ENCODE results near the gene LRRC71. TPM values are rescaled to one million over a fixed set of nuclear protein-coding genes. Genes with fewer than 3 reads are reported as not detected.

Gene LRRC71
- total and polyA plus RNA-seq, 2 experiments from 2014 or later, result 0.32 TPM; not detected in 1

GRCh38 chr1:156892190-156893047 lies 28.0 kb upstream of the LRRC71 start:
- in situ Hi-C loops (cut with MboI), result no loop called here
- Histone ChIP-seq H2AFZ (peak overlapping the region; percentile 71), H3K27me3 (replicated peaks; ENCODE audit: insufficient read depth) (no peaks in the 10 kb centered on the region), H3K9ac (0 out of 2 replicates have a peak overlapping the region, but pooled peaks have one; percentile 32), H3K9me2 (ENCODE audit: insufficient read depth) (no peaks in the 10 kb centered on the region), H3K79me2 (ENCODE audit: insufficient read depth) (no peaks in the 10 kb centered on the region), H3K4me3 (peak overlapping the region; percentile 59), H3K27ac (no peak overlapping the region), H3K4me2 (ENCODE audit: unreplicated experiment) (peak overlapping the region; percentile 86), H3F3A (ENCODE audit: insufficient read depth) (peaks cover 25% of the 10 kb centered on the region), H3K9me3 (ENCODE audit: low read depth) (no peaks in the 10 kb centered on the region), H4K20me1 (ENCODE audit: insufficient read depth) (no peaks in the 10 kb centered on the region), H3K36me3 (ENCODE audit: low read depth) (no peaks in the 10 kb centered on the region), H3K4me1 (ENCODE audit: insufficient read depth) (peaks cover 23% of the 10 kb centered on the region)
- DNase-seq, result peak; percentile 94
- 9% methylated on average over 37 to 48 of the region's 48 CpGs for WGBS, 2 experiments (ENCODE audit: low coverage in 1 of 2, low lambda C conversion rate in 2 of 2, missing lambda C conversion rate in 2 of 2)
- no peak for TF ChIP-seq EZH2phosphoT487 (IDR thresholded peaks at IDR 0.05; ENCODE audit: insufficient read depth, low read depth)
- TF ChIP-seq EZH2 (IDR thresholded peaks at IDR 0.05; ENCODE audit: insufficient read depth, poor library complexity, severe bottlenecking), result no peak

- Histone ChIP-seq H3K4me1 (ENCODE audit: insufficient read depth) (peaks cover 31% of the 10 kb centered on the region), H3K4me3 (peak within 1 kb of the TSS; percentile 59), H3K27me3 (replicated peaks; ENCODE audit: insufficient read depth) (no peaks in the 10 kb centered on the region), H2AFZ (peak within 1 kb of the TSS; percentile 71), H3K4me2 (ENCODE audit: unreplicated experiment) (peak within 1 kb of the TSS; percentile 86), H3K36me3 (ENCODE audit: low read depth) (no peaks in the 10 kb centered on the region), H3K9me2 (ENCODE audit: insufficient read depth) (no peaks in the 10 kb centered on the region), H3K9ac (0 out of 2 replicates have a peak within 1 kb of the TSS, but pooled peaks have one; percentile 32), H3K27ac (no peak within 1 kb of the TSS), H4K20me1 (ENCODE audit: insufficient read depth) (no peaks in the 10 kb centered on the region), H3F3A (ENCODE audit: insufficient read depth) (peaks cover 30% of the 10 kb centered on the region), H3K79me2 (ENCODE audit: insufficient read depth) (no peaks in the 10 kb centered on the region), H3K9me3 (ENCODE audit: low read depth) (no peaks in the 10 kb centered on the region)
- no peak for DNase-seq
- in situ Hi-C loops (cut with MboI), result no loop called here
- 47 to 54% methylated on average over 31 to 60 of the region's 60 CpGs for WGBS, 2 experiments (ENCODE audit: low coverage in 1 of 2, low lambda C conversion rate in 2 of 2, missing lambda C conversion rate in 2 of 2)
- no peak for TF ChIP-seq EZH2 (IDR thresholded peaks at IDR 0.05; ENCODE audit: insufficient read depth, poor library complexity, severe bottlenecking)
- TF ChIP-seq EZH2phosphoT487 (IDR thresholded peaks at IDR 0.05; ENCODE audit: insufficient read depth, low read depth), result no peak
These were observed 27.1 kb upstream of the LRRC71 start, which contains the start of gene PEAR1 for GRCh38 chr1:156893048-156893953. PEAR1 (plus strand) TSS chr1:156893718; CDS start chr1:156903927, 10,209 bp downstream.

GRCh38 chr1:156894001-156894400 lies 26.4 kb upstream of the LRRC71 start:
- H3K36me3 ChIP-seq (ENCODE audit: low read depth), result no peaks in the 10 kb centered on the region
- H3K27me3 ChIP-seq (replicated peaks; ENCODE audit: insufficient read depth), result no peaks in the 10 kb centered on the region
- no peaks in the 10 kb centered on the region for H3K9me2 ChIP-seq (ENCODE audit: insufficient read depth)
- H2AFZ ChIP-seq, result no peak overlapping the region
- H3K27ac ChIP-seq, result no peak overlapping the region
- no peak overlapping the region for H3K9ac ChIP-seq
- no peak overlapping the region for H3K4me2 ChIP-seq (ENCODE audit: unreplicated experiment)
- no peak overlapping the region for H3K4me3 ChIP-seq
- DNase-seq, result no peak
- peaks cover 30% of the 10 kb centered on the region for H3F3A ChIP-seq (ENCODE audit: insufficient read depth)
- peaks cover 35% of the 10 kb centered on the region for H3K4me1 ChIP-seq (ENCODE audit: insufficient read depth)
- WGBS, 2 experiments (ENCODE audit: low coverage in 1 of 2, low lambda C conversion rate in 2 of 2, missing lambda C conversion rate in 2 of 2), result 76 to 87% methylated on average over 5 of the region's 5 CpGs
- H3K79me2 ChIP-seq (ENCODE audit: insufficient read depth), result no peaks in the 10 kb centered on the region
- no peaks in the 10 kb centered on the region for H3K9me3 ChIP-seq (ENCODE audit: low read depth)
- in situ Hi-C loops (cut with MboI), result no loop called here
- TF ChIP-seq EZH2phosphoT487 (IDR thresholded peaks at IDR 0.05; ENCODE audit: insufficient read depth, low read depth), result no peak
- no peak for TF ChIP-seq EZH2 (IDR thresholded peaks at IDR 0.05; ENCODE audit: insufficient read depth, poor library complexity, severe bottlenecking)
- H4K20me1 ChIP-seq (ENCODE audit: insufficient read depth), result no peaks in the 10 kb centered on the region
